GM10248 (cell line): Measurements from ENCODE around the gene ZNF655.
"Not testable (repeated sequence)": the region's sequence is repeated elsewhere in the genome, so short reads cannot be mapped to it uniquely, and the experiment has no call there.

ENCODE experiments used
- CTCF ChIA-PET: fragments of 300-600 bp; sonication (Branson Sonifier 250); formaldehyde crosslinking; extraction: SDS; loops from one replicate; lab custom pipeline; 2021; ENCODE audit warnings: antibody characterized with exemption; lab: Yijun Ruan, JAX
- POLR2A ChIA-PET: fragments of 350-650 bp; sonication (Branson Sonifier 250); formaldehyde crosslinking; extraction: SDS; loops from one replicate; lab custom pipeline; 2020; ENCODE audit warnings: antibody characterized with exemption; lab: Yijun Ruan, JAX
- DNase-seq: peaks from one replicate; pipeline ENCODE4 v3.0.0; 2012; ENCODE audit errors: extremely low spot score
- TF ChIP-seq, protein P1 (sequence below): IDR thresholded peaks from 2 replicates; pipeline ENCODE4 v1.5.1; 2012; ENCODE audit warnings: mild to moderate bottlenecking, low read depth; ENCODE audit errors: extremely low read depth, missing control alignments, control extremely low read depth

Gene ZNF655

DNA sequence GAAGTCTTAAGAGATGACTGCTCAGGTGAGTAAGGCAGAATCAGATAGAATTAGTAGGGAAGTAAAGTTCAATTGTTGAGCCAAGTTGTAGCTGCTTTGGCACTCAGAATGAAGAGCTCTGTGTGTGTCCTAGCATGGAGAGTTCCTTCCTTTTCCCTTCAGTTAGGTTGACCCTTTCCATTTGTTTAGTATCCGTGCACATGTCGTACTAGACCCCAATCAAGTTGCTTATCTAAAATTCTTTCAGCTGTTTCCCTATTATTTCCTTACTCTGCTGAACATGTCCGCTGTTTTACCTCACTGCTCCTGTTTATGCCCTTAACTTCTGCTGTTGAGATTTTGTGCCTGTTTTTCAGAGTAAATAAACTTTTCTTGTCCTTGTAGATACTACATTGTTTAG lies 13.3 kb downstream of the ZNF655 start:
- ChIA-PET CTCF (no interaction called here), POLR2A (no interaction called here)
- TF ChIP-seq, protein P1, sequence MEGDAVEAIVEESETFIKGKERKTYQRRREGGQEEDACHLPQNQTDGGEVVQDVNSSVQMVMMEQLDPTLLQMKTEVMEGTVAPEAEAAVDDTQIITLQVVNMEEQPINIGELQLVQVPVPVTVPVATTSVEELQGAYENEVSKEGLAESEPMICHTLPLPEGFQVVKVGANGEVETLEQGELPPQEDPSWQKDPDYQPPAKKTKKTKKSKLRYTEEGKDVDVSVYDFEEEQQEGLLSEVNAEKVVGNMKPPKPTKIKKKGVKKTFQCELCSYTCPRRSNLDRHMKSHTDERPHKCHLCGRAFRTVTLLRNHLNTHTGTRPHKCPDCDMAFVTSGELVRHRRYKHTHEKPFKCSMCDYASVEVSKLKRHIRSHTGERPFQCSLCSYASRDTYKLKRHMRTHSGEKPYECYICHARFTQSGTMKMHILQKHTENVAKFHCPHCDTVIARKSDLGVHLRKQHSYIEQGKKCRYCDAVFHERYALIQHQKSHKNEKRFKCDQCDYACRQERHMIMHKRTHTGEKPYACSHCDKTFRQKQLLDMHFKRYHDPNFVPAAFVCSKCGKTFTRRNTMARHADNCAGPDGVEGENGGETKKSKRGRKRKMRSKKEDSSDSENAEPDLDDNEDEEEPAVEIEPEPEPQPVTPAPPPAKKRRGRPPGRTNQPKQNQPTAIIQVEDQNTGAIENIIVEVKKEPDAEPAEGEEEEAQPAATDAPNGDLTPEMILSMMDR, result no peak

DNA sequence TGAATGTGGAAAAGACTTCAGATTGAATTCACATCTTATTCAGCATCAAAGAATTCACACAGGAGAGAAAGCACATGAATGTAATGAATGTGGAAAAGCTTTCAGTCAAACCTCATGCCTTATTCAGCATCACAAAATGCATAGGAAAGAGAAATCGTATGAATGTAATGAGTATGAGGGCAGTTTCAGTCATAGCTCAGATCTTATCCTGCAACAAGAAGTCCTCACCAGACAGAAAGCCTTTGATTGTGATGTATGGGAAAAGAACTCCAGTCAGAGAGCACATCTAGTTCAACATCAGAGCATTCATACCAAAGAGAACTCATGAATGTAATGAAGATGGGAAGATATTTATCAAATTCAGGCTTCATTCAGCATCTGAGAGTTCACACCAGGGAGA lies 14.8 kb downstream of the ZNF655 start:
- POLR2A ChIA-PET, result interaction anchor here (0.9 kb wide), 1 partner anchor 15 kb away, joined by 3 read pairs; the partner anchor contains the start of gene ZNF655
- DNase-seq, result no peak
- CTCF ChIA-PET, result no interaction called here
- TF ChIP-seq, protein P1, result no peak

More for the DNA sequence above, 13.3 kb downstream of the ZNF655 start:
- no peak for DNase-seq

DNA sequence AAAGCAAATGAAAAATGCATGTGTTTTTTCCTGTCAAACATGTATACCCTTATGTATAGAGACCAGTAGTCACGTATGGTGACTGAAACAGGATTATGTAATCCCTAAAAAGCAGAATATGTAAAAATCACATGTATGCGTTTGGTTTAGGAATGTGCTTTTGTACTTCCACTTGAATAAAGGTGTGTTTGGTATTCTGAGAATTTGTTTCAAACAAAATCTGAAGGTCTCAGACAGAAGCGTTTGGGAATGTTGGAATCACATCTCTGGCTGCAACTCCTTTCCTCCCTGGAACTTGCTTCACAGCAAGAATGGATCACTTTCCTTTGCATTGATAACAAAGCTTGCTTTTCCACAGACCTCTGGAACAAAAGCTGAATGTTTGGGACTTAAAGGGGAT lies 17.8 kb downstream of the ZNF655 start:
- POLR2A ChIA-PET, result no interaction called here
- TF ChIP-seq, protein P1, result no peak
- CTCF ChIA-PET, result no interaction called here
- DNase-seq, result no peak

DNA sequence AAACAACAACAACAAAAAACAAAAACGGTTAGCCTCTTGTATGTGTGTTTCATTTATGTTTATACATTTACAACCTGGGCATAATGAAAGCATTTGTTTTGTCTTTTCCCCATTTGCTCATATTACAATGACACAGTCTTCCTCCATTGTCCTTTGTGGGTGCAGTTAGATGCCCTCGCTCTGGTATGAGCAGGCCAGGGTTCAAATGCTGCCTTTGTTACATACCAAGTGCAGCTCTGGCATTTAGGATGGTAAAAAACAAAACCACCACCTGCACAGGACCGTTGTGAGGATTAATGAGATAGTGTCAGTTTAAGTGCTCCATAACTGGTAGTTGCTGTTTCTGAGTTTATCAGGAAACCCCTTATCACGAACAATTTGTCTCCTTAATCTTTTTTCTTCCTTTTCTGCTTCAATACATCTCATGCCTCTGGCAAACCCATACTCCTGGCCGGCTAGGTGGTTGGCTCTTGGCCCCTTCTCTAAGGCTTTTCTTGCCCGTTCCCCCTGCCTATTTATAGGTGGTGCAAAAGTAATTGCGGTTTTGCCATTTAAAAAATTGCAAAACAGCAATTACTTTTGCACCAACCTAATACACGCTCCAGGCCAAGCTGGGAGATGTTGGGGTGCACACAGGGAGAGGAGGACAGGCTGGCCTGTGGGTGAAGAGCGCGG lies 21.0 kb downstream of the ZNF655 start:
- TF ChIP-seq, protein P1, result no peak
- POLR2A ChIA-PET, result no interaction called here
- no peak for DNase-seq
- CTCF ChIA-PET, result interaction anchor here (0.7 to 1.1 kb wide), 2 partner anchors 11 to 27 kb away, joined by 3 read pairs; partner anchors contain the start of gene FAM200A

DNA sequence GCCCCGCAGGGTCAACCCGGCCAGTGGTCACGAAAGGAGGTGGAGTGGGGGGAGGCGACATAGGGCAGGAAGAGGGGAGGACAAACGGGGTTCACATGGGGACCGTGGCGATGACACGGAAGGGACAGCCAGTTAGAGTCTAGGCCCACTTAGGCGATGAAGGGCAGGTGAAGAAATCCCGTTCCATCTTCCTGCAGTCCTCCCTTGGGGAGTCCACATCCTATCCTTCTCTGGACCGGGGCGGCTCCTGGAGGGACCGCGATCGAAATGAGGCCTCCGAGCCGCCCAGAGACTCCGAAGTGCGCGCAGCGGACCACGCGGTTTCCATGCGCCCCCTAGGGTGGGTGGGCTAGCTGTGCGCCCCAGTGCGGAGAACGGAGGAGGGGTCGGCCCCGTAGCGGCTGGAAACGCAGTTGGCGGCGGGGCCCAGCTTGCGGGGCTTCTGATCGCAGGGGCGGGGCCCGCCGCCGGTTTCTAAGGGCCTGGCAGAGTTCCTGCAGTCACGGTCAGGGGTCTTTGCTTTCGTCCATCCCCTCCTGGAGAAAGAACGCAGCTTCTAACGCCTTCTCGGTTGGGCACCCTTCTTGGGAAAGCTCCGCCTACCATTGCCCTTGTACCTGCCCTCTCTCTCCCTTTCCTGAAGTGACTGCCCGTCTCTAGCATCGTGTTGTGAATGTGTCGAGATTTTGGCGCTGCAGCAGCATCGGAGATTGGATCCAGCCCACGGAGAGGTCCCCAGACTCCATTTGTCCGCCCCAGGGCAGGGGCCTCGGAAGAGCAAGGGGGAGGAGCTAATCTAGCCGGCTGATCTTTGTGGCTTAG lies 21.7 kb downstream of the ZNF655 start:
- POLR2A ChIA-PET, result no interaction called here
- TF ChIP-seq, protein P1, result peak; percentile 51
- CTCF ChIA-PET, result interaction anchor here (1.1 to 1.2 kb wide), 2 partner anchors 10 to 28 kb away, joined by 3 read pairs; partner anchors contain the start of gene FAM200A
- DNase-seq, result no peak

DNA sequence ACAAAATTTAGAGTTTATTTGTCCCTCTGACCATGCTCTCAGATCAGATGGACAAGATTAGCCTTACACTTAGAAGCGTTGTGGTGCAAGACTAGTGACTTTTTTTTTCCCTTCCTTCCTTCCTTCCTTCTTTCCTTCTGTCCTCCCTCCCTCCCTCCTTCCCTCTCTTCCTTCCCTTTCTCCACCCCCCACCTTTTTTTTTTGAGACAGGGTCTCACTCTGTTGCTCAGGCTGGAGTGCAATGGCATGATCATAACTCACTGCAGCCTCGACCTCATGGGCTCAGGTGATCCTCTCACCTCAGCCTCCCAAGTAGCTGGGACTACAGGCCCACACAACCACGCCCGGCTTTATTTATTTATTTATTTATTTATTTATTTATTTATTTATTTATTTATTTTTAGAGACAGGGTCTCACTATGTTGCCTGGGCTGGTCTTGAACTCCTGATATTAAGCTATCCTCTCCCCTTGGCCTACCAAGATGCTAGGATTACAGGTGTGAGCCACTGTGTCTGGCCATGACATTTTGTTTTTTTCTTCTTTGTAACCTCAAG lies 22.4 kb downstream of the ZNF655 start:
- POLR2A ChIA-PET, DNase-seq: not testable (repeated sequence)
- CTCF ChIA-PET, result interaction anchor here (1.2 kb wide), 1 partner anchor 10 kb away, joined by 3 read pairs; no protein-coding TSS in a partner anchor
